ENCODE data around the gene RND2.
"Not testable (repeated sequence)": the region's sequence is repeated elsewhere in the genome, so short reads cannot be mapped to it uniquely, and the experiment has no call there.

The RND2 gene, protein sequence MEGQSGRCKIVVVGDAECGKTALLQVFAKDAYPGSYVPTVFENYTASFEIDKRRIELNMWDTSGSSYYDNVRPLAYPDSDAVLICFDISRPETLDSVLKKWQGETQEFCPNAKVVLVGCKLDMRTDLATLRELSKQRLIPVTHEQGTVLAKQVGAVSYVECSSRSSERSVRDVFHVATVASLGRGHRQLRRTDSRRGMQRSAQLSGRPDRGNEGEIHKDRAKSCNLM

GRCh38 chr17:43024407-43025289, at the start of gene RND2:
TSS of gene RND2 (plus strand) at chr17:43025231. CDS start at chr17:43025348, 117 bp downstream.
- DNase-seq, result peak; percentile 77

DNA sequence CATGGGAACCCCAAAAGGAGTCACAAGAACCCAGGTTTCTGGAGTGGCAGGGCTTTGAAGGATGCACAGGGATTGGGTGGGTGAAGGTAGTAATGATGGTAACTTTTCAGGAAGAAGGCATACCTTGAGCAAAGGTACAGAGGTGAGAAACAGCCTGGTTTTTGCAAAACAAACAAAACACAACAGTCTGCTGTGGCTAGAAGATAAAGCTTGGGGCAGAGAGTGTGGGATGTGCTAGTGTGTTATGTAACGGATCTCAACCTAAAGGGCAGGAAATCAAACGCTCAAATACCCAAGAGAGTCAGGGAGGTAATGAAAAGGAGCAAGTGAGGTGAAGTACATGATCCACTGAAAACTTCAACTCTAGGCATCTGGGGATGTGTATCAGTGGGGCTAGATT, 49.8 kb upstream of the RND2 start:
- DNase-seq, result no peak

GRCh38 chr17:42975701-42976100, 49.3 kb upstream of the RND2 start:
- DNase-seq, result not testable (repeated sequence)

DNA sequence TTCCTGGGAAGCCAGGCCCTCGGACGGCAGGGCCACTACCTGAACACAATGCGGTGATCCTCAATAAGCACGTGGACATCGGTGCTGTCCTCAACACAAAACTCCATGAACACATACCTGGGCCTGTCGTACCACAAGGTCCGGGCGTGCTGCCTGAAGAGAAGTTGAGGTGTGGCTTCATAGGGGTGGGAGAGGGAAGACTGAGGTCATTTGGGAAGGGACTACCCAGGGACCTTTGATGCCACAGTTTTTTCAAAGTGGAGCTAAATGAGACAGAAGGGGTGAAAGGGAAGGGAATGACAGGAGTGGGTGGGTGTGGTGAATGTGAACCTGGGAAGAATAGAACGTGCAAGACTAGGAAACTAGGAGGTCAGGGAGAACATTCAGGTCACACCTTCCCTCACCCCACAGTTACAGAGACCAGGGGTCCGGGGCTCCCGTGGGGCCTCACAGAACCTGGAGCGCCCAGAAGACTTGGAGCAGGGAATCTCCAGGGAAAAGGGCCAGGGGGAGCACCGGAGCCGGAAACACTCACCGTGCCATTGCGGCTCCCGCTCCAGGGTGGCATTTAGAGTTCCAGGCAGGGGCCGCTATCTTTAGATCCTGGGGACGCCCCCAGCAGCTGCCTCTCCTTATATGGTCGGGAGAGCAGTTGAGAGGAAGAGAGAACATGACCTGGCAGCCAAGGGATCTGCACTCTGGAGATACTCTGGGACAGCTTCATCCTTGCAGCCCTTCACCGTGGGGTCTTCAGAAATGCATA, 45.3 kb upstream of the RND2 start, which contains the start of gene PTGES3L:
Gene PTGES3L, minus strand, starts transcription at position 570 of the 763 bp plus-strand sequence. Its CDS starts 27 bp downstream, at position 543.
- DNase-seq, result peak; percentile 30

DNA sequence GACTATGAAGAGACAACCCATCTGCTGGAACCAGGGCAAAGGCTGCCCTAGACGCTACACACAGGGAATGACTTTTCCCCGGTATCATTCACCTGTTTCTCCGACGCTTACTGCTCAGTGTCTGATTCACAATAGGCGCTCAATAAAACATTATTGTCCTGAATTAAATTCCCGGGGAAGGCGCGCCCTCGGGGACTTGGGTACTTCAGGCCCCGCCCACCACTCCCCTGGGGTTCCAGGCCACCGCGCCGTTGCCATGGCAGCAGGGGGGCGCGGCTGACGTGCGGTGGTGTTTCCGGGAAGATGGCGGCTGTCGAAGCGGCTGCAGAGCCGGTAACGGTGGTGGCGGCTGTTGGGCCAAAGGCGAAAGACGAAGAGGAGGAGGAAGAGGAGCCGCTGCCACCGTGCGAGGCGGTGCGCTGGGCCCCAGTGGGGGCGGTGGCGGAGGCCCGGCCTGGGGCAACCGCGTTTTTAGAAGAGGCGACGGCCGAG, 44.7 kb upstream of the RND2 start, which contains the start of gene RUNDC1:
Gene RUNDC1, plus strand, starts transcription at position 292 of the 492 bp plus-strand sequence. Its CDS starts 12 bp downstream, at position 304.
- DNase-seq, result peak; percentile 79

GRCh38 chr17:42980766-42981397, 44.1 kb upstream of the RND2 start:
- peak; percentile 36 for DNase-seq

DNA sequence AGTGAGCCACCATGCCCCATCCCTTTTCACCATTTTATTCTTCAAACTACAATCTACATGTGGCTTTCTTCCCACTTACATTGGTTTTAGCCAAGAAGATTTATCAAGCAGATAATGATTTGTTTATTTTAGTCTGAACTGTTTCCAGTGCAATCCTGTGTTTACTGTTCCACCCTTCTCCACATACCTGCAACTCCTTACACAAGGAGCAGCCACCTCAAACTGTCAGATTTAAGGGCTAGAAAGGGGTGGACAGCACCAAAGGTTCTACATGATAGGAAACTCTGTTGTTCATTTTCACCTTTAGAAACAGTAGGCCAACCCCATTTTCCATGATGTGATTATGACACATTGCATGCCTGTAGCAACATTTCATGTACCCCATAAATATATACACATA, 42.8 kb upstream of the RND2 start:
- DNase-seq, result no peak

- peak; percentile 73 for DNase-seq
Measured at GRCh38 chr17:42985225-42985624, 39.8 kb upstream of the RND2 start.

GRCh38 chr17:42989141-42989540, 35.9 kb upstream of the RND2 start:
- DNase-seq, result no peak

- no peak for DNase-seq
Measured at GRCh38 chr17:42989726-42990652, 35.0 kb upstream of the RND2 start.

DNA sequence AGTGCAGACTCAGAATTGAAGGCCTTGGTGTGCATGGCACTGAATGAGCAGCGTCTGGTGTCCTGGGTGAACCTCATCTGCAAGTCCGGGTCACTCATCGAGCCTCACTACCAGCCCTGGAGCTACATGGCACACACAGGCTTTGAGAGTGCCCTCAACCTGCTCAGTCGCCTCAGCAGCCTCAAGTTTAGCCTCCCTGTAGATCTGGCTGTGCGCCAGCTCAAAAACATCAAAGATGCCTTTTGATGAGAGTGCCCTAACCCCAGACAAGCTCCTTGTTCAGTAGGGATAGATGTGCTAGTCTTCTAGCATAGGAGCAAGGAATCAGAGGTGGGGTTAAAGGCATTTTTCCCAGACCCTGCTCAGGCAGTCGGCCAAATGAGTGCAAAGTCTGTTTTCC, 33.6 kb upstream of the RND2 start:
- DNase-seq, result no peak

DNA sequence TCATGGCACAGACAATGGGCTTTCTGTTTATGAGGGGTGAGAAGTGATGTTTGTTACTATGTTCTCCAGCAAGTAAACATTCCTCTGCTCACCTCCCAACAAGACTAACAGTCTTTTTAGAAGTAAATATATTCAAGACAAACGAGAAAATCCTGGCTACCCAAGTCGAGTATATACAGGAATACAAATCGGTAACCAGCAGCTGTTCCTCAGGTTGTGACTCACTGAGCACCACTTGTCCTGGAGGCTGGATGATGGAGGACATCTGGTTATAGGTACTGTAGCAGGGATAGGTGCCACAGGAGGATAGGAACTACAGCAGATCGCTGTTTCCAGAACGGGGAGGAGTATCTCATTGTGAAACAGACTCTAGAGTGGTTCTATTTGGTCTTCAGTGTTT, 32.2 kb upstream of the RND2 start:
- no peak for DNase-seq

DNA sequence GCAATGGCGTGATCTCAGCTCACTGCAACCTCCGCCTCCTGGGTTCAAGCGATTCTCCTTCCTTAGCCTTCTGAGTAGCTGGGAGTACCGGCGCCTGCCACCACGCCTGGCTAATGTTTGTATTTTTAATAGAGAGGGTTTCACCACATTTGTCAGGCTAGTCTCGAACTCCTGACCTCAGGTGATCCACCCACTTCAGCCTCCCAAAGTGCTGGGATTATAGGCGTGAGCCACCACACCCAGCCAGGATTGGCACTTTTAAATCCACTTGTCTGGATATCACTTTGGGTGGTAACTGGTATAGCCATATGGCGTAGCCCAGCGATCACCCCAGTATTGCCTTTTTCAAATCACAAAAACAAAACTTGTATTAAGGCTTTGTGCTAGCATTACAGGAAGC, 31.1 kb upstream of the RND2 start:
- DNase-seq, result not testable (repeated sequence)

DNA sequence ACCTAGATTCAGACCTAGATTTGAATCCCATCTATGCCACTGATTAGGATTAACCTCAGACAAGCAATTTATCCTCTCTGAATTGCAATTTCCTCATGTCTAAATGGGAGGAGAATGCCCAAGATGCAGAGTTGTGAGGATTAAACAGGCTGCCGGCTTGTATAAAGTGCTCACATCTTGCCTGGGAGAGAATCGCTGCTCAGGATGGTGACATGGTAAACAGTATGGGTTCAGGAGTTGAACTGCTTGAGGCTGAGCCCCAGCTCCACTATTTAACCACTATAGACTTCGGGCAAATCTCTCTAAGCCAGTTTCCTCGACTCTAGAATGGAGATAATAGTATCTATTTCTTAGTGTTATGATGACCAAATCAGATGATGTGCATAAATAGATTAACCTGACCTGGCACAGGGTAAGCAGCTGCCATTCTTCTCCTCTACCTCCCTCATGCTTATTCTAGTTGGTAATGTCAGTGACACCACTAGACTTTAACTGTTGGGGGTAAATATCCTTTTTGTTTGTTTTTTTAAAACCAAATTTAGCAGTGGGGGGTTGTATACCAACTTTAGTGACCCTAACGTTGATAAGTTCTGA, 27.5 kb upstream of the RND2 start:
- DNase-seq, result no peak

- DNase-seq, result peak; percentile 100
Measured at GRCh38 chr17:42997984-42998938, 26.8 kb upstream of the RND2 start, which contains the start of gene RPL27. TSS of gene RPL27 (plus strand) at chr17:42998419. CDS start at chr17:42998751, 332 bp downstream.

DNA sequence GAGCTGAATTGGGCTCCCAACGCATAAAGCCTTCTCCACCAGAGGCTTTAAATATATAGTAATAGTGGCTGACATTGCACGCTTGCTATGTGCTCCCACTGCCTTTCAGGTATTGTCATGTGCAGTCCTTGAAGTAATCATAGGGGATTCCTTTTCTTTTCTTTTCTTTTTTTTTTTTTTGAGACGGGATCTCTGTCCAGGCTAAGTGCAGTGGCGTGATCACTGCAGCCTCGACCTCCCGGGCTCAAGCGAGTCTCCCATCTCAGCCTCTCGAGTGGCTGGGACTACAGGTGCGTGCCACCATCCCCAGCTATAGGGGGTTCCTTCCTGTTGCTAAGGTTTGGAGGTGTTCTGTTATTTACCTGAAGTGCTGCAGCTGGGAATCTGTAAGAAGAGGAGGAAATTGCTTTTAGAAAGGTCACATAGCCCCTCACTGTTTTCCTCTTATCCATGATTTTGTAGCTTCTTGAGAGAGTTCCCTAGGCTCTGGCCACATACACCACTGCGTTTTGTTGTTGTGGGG, 26.0 kb upstream of the RND2 start:
- DNase-seq, result no peak

- not testable (repeated sequence) for DNase-seq
Measured at GRCh38 chr17:43000894-43001293, 24.1 kb upstream of the RND2 start.

- DNase-seq, result no peak
Measured at GRCh38 chr17:43003542-43004172, 21.4 kb upstream of the RND2 start.
